Thoracic aorta (tissue), 2 donors: ENCODE measurements around the gene CELF2. TPM values are rescaled to one million over a fixed set of nuclear protein-coding genes. Genes with fewer than 3 reads are reported as not detected.

ENCODE experiments used
- ATAC-seq: fragments of 150-250 bp; one replicate; pipeline ENCODE4 v1.8.0; 2017; ENCODE audit warnings: low read depth; ENCODE audit not compliant: insufficient number of reproducible peaks, low FRiP score
- DNase-seq: peaks from one replicate; pipeline ENCODE4 v3.0.0-alpha.2; 2020; ENCODE audit warnings: low spot score
- H3K27ac ChIP-seq, 2 donors: fragments of 200-600 bp; sonication (generic); 1 replicate in 1 of 2; 2 replicates in 1 of 2; pipeline ENCODE4 v1.5.1; 2016; ENCODE audit warnings: mild to moderate bottlenecking in 2 of 2, moderate library complexity in 2 of 2
- H3K27me3 ChIP-seq: fragments of 200-600 bp; sonication (generic); replicated peaks from 2 replicates; pipeline ENCODE4 v1.6.0; 2016; ENCODE audit warnings: mild to moderate bottlenecking; ENCODE audit not compliant: insufficient read depth
- H3K36me3 ChIP-seq: fragments of 200-600 bp; sonication (generic); one replicate; pipeline ENCODE4 v1.5.1; 2016
- H3K4me1 ChIP-seq, 2 donors: fragments of 200-600 bp; sonication (generic); 1 replicate in 1 of 2; 2 replicates in 1 of 2; pipeline versions ENCODE4 v1.5.1 to v1.6.0; 2016; ENCODE audit warnings: low read depth in 2 of 2, mild to moderate bottlenecking in 1 of 2; ENCODE audit not compliant: control insufficient read depth in 1 of 2
- H3K4me3 ChIP-seq: fragments of 200-600 bp; sonication (generic); 2 replicates; pipeline ENCODE4 v1.5.1; 2016; ENCODE audit warnings: mild to moderate bottlenecking
- H3K9me3 ChIP-seq: fragments of 200-600 bp; sonication (generic); 2 replicates; pipeline ENCODE4 v1.5.1; 2016
- CTCF ChIP-seq: fragments of 200-600 bp; sonication (generic); IDR thresholded peaks from one replicate; pipeline ENCODE4 v1.5.1; 2019; ENCODE audit warnings: antibody characterized with exemption
- total RNA-seq, 2 donors: library from RNA; depleted of rRNA; stranded (reverse); fragments of >200 nt; gene quantifications; one replicate each; pipeline versions ENCODE4 v1.1.0 to v1.2.3, GENCODE V29; 2016

CELF2 gene
- total RNA-seq, 2 donors from 2014 or later, result 69.0 to 73.5 TPM

- ATAC-seq (no peak), DNase-seq (no peak)
- no peaks in the 10 kb centered on the region for H3K27me3 ChIP-seq
- H3K4me3 ChIP-seq, result no peak overlapping the region
- no peaks in the 10 kb centered on the region for H3K9me3 ChIP-seq
- peaks cover 13% of the 10 kb centered on the region for H3K36me3 ChIP-seq
- H3K4me1 ChIP-seq, result no peaks in the 10 kb centered on the region
- H3K27ac ChIP-seq, result no peak overlapping the region
- no peak for TF ChIP-seq CTCF
These were observed 267.5 kb downstream of the CELF2 start for GRCh38 chr10:11285171-11285570.

DNA sequence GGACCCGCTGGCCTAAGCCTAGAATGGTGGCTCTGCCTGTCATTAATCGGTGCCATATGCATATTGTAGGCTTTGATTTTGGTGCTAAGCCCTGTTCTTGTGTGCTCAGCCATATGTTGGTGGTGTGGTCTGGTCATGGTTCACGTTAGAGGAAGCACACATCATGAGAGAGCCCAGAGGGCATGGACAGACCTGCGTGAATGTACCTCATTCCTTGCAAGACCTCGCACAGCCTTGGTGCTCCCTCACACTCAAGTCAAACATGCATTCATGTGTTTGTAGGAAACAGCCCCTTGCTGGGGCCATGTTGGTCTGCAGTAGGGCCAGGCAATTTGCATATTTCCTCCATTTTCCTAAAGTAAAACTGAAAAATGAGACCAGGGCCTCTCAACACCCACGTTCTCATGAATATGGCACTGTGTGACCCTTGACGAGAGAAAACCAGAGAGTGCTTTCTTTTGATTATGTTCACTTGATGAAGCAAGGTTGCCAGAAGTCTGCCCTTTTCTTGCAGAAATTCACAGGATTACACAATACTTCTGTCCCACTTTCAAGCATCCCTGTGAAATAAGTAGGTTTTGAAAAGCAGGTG, 268.7 kb downstream of the CELF2 start:
- DNase-seq, result no peak
- peaks cover 9% of the 10 kb centered on the region for H3K36me3 ChIP-seq
- no peaks in the 10 kb centered on the region for H3K9me3 ChIP-seq
- no peak for ATAC-seq
- H3K27me3 ChIP-seq, result no peaks in the 10 kb centered on the region
- H3K4me3 ChIP-seq, result no peak overlapping the region
- no peaks in the 10 kb centered on the region for H3K4me1 ChIP-seq
- no peak overlapping the region for H3K27ac ChIP-seq
- no peak for TF ChIP-seq CTCF

DNA sequence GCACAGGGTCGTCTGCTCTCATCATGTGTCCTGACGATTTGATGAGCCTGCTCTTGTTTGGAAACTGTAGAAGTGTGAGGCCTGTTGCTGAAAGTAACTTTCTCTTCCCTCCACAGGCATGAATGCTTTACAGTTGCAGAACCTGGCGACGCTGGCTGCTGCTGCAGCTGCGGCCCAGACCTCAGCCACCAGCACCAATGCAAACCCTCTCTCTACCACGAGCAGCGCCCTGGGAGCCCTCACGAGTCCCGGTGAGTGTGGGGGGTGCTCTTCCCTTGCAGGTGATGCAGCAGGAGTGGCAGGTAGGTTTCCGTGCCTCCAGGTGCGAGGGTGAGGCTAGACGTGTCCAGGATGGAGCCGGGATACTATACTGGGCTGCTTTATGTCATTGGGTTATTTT, 270.6 kb downstream of the CELF2 start:
- Histone ChIP-seq H3K4me3 (no peak overlapping the region), H3K27ac (no peak overlapping the region), H3K9me3 (no peaks in the 10 kb centered on the region), H3K27me3 (no peaks in the 10 kb centered on the region), H3K4me1 (no peaks in the 10 kb centered on the region), H3K36me3 (peaks cover 15% of the 10 kb centered on the region)
- ATAC-seq, result no peak
- no peak for TF ChIP-seq CTCF
- no peak for DNase-seq

DNA sequence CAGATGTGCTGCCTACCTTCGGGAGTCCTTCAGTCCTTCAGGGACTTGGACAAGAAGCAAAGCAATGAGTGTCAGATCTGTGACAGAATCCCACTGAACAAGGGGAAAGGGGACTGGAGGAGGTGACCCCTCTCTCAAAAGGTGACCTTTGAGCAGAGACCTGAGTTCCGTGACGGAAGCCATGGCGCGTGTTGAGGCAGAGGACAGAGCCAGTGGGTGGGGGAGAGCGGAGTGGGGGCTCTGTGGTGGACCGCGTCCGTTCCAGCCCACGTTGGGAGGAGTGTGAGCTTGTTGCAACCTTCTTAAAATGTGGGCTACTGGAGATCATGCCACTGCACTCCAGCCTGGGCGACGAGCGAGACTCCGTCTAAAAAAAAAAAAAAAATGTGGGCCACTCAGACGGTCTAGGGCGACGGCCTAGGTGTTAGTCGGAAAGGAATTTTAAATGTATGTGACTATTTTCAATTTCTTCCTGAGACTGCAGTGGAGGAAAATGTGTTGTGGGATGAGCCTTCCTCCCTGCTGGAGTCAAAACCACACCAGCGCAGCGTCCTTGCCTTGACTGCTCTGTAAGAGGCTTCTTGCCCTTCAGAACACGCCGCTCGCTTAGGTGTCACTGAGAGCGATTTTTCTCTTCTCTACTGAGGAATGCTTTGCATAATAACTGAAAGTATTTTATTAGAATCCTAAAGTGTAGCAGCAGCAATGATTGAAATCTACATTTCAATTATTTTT, 272.7 kb downstream of the CELF2 start:
- H3K27ac ChIP-seq, result no peak overlapping the region
- no peaks in the 10 kb centered on the region for H3K27me3 ChIP-seq
- no peaks in the 10 kb centered on the region for H3K9me3 ChIP-seq
- no peaks in the 10 kb centered on the region for H3K4me1 ChIP-seq
- H3K4me3 ChIP-seq, result no peak overlapping the region
- DNase-seq (no peak), ATAC-seq (no peak)
- no peak for TF ChIP-seq CTCF
- H3K36me3 ChIP-seq, result peaks cover 15% of the 10 kb centered on the region

- Histone ChIP-seq H3K27me3 (no peaks in the 10 kb centered on the region), H3K4me3 (no peak overlapping the region), H3K36me3 (peaks cover 15% of the 10 kb centered on the region), H3K4me1 (no peaks in the 10 kb centered on the region), H3K9me3 (no peaks in the 10 kb centered on the region), H3K27ac (no peak overlapping the region)
- DNase-seq (no peak), ATAC-seq (no peak)
- no peak for TF ChIP-seq CTCF
These were observed 275.1 kb downstream of the CELF2 start for GRCh38 chr10:11292576-11293302.
